Activated CD4-positive, alpha-beta T cell treated with anti-CD3 and anti-CD28 coated beads for 36 hours (primary cell): ENCODE measurements around the gene LHX6. TPM values are rescaled to one million over a fixed set of nuclear protein-coding genes. Genes with fewer than 3 reads are reported as not detected.

Experiments used
- ATAC-seq: fragments of 200-7000 bp; cut with Tn5 transposase; one replicate; pipeline ENCODE4 v1.10.0; 2021; ENCODE audit warnings: mild to moderate bottlenecking, moderate library complexity
- CTCF ChIA-PET: fragments of 350-600 bp; sonication (Branson Sonifier 250); formaldehyde crosslinking; loops from one replicate; lab custom pipeline; 2021; ENCODE audit warnings: antibody characterized with exemption; lab: Charles Lee
- POLR2A ChIA-PET: fragments of 350-600 bp; sonication (Branson Sonifier 250); formaldehyde crosslinking; loops from one replicate; lab custom pipeline; 2021; ENCODE audit warnings: antibody characterized with exemption, inconsistent platforms; lab: Charles Lee
- DNase-seq: peaks from one replicate; pipeline ENCODE4 v3.0.0-alpha.2; 2020
- H3K27ac Mint-ChIP-seq: one replicate; pipeline ENCODE4 v1.8.0; 2021; ENCODE audit warnings: mixed read lengths
- H3K27me3 Mint-ChIP-seq: one replicate; pipeline ENCODE4 v1.8.0; 2021; ENCODE audit warnings: mixed read lengths
- H3K36me3 Mint-ChIP-seq: one replicate; pipeline ENCODE4 v1.8.0; 2021; ENCODE audit warnings: low read depth, mixed read lengths
- H3K4me1 Mint-ChIP-seq: one replicate; pipeline ENCODE4 v1.8.0; 2021; ENCODE audit warnings: mixed read lengths
- H3K4me3 Mint-ChIP-seq: one replicate; pipeline ENCODE4 v1.8.0; 2021; ENCODE audit warnings: mild to moderate bottlenecking, moderate library complexity, mixed read lengths
- H3K9me3 Mint-ChIP-seq: one replicate; pipeline ENCODE4 v1.8.0; 2021; ENCODE audit warnings: low read depth, mixed read lengths
- intact Hi-C, 2 experiments: fragments of 100-400 bp; cut with DNase I in 1 of 2; cut with micrococcal nuclease in 1 of 2; formaldehyde crosslinking; loops; one replicate each; pipeline versions ENCODE4 v1.14.2 to v1.15.1; 2022 to 2024; cut with DNase I, micrococcal nuclease
- total RNA-seq, 2 experiments: library from RNA; stranded (reverse); gene quantifications; one replicate each; pipeline ENCODE4 v1.2.3, GENCODE V29; 2021

LHX6 gene
- total RNA-seq, 2 experiments from 2014 or later, result 0.11 TPM; not detected in 1

GRCh38 chr9:122234022-122234748 is 5.4 kb upstream of the LHX6 start:
- ChIA-PET CTCF (no interaction called here), POLR2A (no interaction called here)
- DNase-seq (no peak), ATAC-seq (no peak)
- Mint-ChIP-seq H3K36me3 (peaks cover 3% of the 10 kb centered on the region), H3K4me3 (no peak overlapping the region), H3K27ac (no peak overlapping the region), H3K9me3 (no peaks in the 10 kb centered on the region), H3K27me3 (no peaks in the 10 kb centered on the region), H3K4me1 (no peaks in the 10 kb centered on the region)
- intact Hi-C loops, result no loop called here

GRCh38 chr9:122232796-122233306 is 4.1 kb upstream of the LHX6 start:
- Mint-ChIP-seq H3K27me3 (no peaks in the 10 kb centered on the region), H3K27ac (no peak overlapping the region), H3K36me3 (no peaks in the 10 kb centered on the region), H3K4me3 (no peak overlapping the region), H3K4me1 (no peaks in the 10 kb centered on the region), H3K9me3 (no peaks in the 10 kb centered on the region)
- ChIA-PET POLR2A (no interaction called here), CTCF (no interaction called here)
- no peak for ATAC-seq
- DNase-seq, result no peak
- intact Hi-C loops, result no loop called here

GRCh38 chr9:122229485-122229837 is 704 bp upstream of the LHX6 start:
- Mint-ChIP-seq H3K36me3 (no peaks in the 10 kb centered on the region), H3K27ac (no peak overlapping the region), H3K4me1 (no peaks in the 10 kb centered on the region), H3K4me3 (no peak overlapping the region), H3K9me3 (no peaks in the 10 kb centered on the region), H3K27me3 (peaks cover 15% of the 10 kb centered on the region)
- ChIA-PET POLR2A (interaction anchor here (0.7 kb wide), 1 partner anchor 91 kb away, joined by 4 read pairs; no protein-coding TSS in a partner anchor), CTCF (no interaction called here)
- no peak for ATAC-seq
- no peak for DNase-seq
- intact Hi-C loops, result no loop called here

- Mint-ChIP-seq H3K27ac (no peak overlapping the region), H3K4me1 (no peaks in the 10 kb centered on the region), H3K36me3 (no peaks in the 10 kb centered on the region), H3K4me3 (no peak overlapping the region), H3K9me3 (no peaks in the 10 kb centered on the region), H3K27me3 (peaks cover 25% of the 10 kb centered on the region)
- intact Hi-C loops, result no loop called here
- ATAC-seq (no peak), DNase-seq (no peak)
- ChIA-PET CTCF (interaction anchor here (0.7 to 1.1 kb wide), 2 partner anchors 36 to 129 kb away, joined by 3 to 4 read pairs; partner anchors contain the start of genes MRRF and RBM18), POLR2A (no interaction called here)
Measured at GRCh38 chr9:122228191-122228567, 578 bp downstream of the LHX6 start.

- ChIA-PET CTCF (interaction anchor here (0.7 kb wide), 1 partner anchor 129 kb away, joined by 3 read pairs; no protein-coding TSS in a partner anchor), POLR2A (no interaction called here)
- H3K27ac Mint-ChIP-seq, result no peak overlapping the region
- H3K36me3 Mint-ChIP-seq, result no peaks in the 10 kb centered on the region
- DNase-seq, result no peak
- intact Hi-C loops, result no loop called here
- no peak for ATAC-seq
- H3K27me3 Mint-ChIP-seq, result peaks cover 30% of the 10 kb centered on the region
- no peak overlapping the region for H3K4me3 Mint-ChIP-seq
- no peaks in the 10 kb centered on the region for H3K9me3 Mint-ChIP-seq
- no peaks in the 10 kb centered on the region for H3K4me1 Mint-ChIP-seq
Measured at GRCh38 chr9:122227575-122227900, 1.2 kb downstream of the LHX6 start.

GRCh38 chr9:122226758-122227574 is 1.8 kb downstream of the LHX6 start:
- peaks cover 36% of the 10 kb centered on the region for H3K27me3 Mint-ChIP-seq
- H3K4me3 Mint-ChIP-seq, result no peak overlapping the region
- DNase-seq, result no peak
- H3K27ac Mint-ChIP-seq, result no peak overlapping the region
- ChIA-PET POLR2A (no interaction called here), CTCF (no interaction called here)
- H3K9me3 Mint-ChIP-seq, result no peaks in the 10 kb centered on the region
- no peaks in the 10 kb centered on the region for H3K4me1 Mint-ChIP-seq
- no peaks in the 10 kb centered on the region for H3K36me3 Mint-ChIP-seq
- intact Hi-C loops, result no loop called here
- no peak for ATAC-seq

- no peak for ATAC-seq
- ChIA-PET POLR2A (no interaction called here), CTCF (no interaction called here)
- Mint-ChIP-seq H3K36me3 (no peaks in the 10 kb centered on the region), H3K4me1 (no peaks in the 10 kb centered on the region), H3K9me3 (no peaks in the 10 kb centered on the region), H3K27ac (no peak overlapping the region), H3K27me3 (peaks cover 42% of the 10 kb centered on the region), H3K4me3 (no peak overlapping the region)
- intact Hi-C loops, result no loop called here
- DNase-seq, result no peak
Measured at GRCh38 chr9:122226142-122226757, 2.5 kb downstream of the LHX6 start.

- POLR2A ChIA-PET, result no interaction called here
- Mint-ChIP-seq H3K27ac (no peak overlapping the region), H3K36me3 (no peaks in the 10 kb centered on the region), H3K4me3 (no peak overlapping the region), H3K27me3 (peaks cover 46% of the 10 kb centered on the region), H3K9me3 (no peaks in the 10 kb centered on the region), H3K4me1 (no peaks in the 10 kb centered on the region)
- CTCF ChIA-PET, result no interaction called here
- intact Hi-C loops, result no loop called here
- no peak for ATAC-seq
- no peak for DNase-seq
Measured at GRCh38 chr9:122225312-122226141, 3.2 kb downstream of the LHX6 start.

GRCh38 chr9:122223435-122223834 is 5.3 kb downstream of the LHX6 start:
- no peak overlapping the region for H3K4me3 Mint-ChIP-seq
- CTCF ChIA-PET, result no interaction called here
- POLR2A ChIA-PET, result no interaction called here
- DNase-seq (no peak), ATAC-seq (no peak)
- no peaks in the 10 kb centered on the region for H3K36me3 Mint-ChIP-seq
- peaks cover 19% of the 10 kb centered on the region for H3K4me1 Mint-ChIP-seq
- H3K27me3 Mint-ChIP-seq, result peaks cover 67% of the 10 kb centered on the region
- intact Hi-C loops, result no loop called here
- no peak overlapping the region for H3K27ac Mint-ChIP-seq
- no peaks in the 10 kb centered on the region for H3K9me3 Mint-ChIP-seq

- Mint-ChIP-seq H3K4me1 (peaks cover 25% of the 10 kb centered on the region), H3K9me3 (no peaks in the 10 kb centered on the region), H3K36me3 (no peaks in the 10 kb centered on the region), H3K27ac (no peak overlapping the region), H3K4me3 (no peak overlapping the region), H3K27me3 (peaks cover 73% of the 10 kb centered on the region)
- ATAC-seq, result no peak
- ChIA-PET CTCF (no interaction called here), POLR2A (no interaction called here)
- intact Hi-C loops, result no loop called here
- no peak for DNase-seq
Measured at GRCh38 chr9:122222791-122223190, 6.0 kb downstream of the LHX6 start.

GRCh38 chr9:122221183-122221811 is 7.5 kb downstream of the LHX6 start:
- CTCF ChIA-PET, result interaction anchor here (0.7 kb wide), 1 partner anchor 122 kb away, joined by 3 read pairs; no protein-coding TSS in a partner anchor
- Mint-ChIP-seq H3K4me1 (peaks cover 25% of the 10 kb centered on the region), H3K9me3 (no peaks in the 10 kb centered on the region), H3K36me3 (no peaks in the 10 kb centered on the region), H3K27me3 (peaks cover 71% of the 10 kb centered on the region), H3K27ac (no peak overlapping the region), H3K4me3 (no peak overlapping the region)
- ATAC-seq (no peak), DNase-seq (no peak)
- intact Hi-C loops, result no loop called here
- POLR2A ChIA-PET, result interaction anchor here (0.7 kb wide), 1 partner anchor 43 kb away, joined by 7 read pairs; no protein-coding TSS in a partner anchor
